PFSK-1 (cell line): ENCODE measurements around the gene DOK4.

ENCODE experiments used
- FOXP2 ChIP-seq: optimal IDR thresholded peaks from 2 replicates; pipeline ENCODE3; 2011; ENCODE audit warnings: borderline replicate concordance, control low read depth, inconsistent platforms; ENCODE audit not compliant: insufficient read depth; ENCODE audit errors: extremely low read length, extremely low read depth
- POLR2AphosphoS5 ChIP-seq: IDR thresholded peaks from 2 replicates; pipeline ENCODE4 v1.6.1; 2012; ENCODE audit warnings: low read depth, mild to moderate bottlenecking, control low read depth, low read length, moderate library complexity
- SIN3A ChIP-seq: IDR thresholded peaks from 2 replicates; pipeline ENCODE4 v1.6.1; 2012; ENCODE audit warnings: mild to moderate bottlenecking, low read length, moderate library complexity, borderline replicate concordance; ENCODE audit not compliant: insufficient read depth
- TAF1 ChIP-seq: IDR thresholded peaks from 2 replicates; pipeline ENCODE4 v1.6.1; 2012; ENCODE audit warnings: low read length, control low read depth, borderline replicate concordance; ENCODE audit not compliant: insufficient read depth
- TF ChIP-seq, protein P1 (sequence below), 2 experiments: IDR thresholded peaks; 2 replicates each; pipeline versions ENCODE4 v1.6.1 to v1.8.0; 2011 to 2012; ENCODE audit warnings: low read depth in 2 of 2, low read length in 2 of 2, control low read depth in 1 of 2, inconsistent platforms in 1 of 2, mild to moderate bottlenecking in 1 of 2, moderate library complexity in 1 of 2; ENCODE audit not compliant: insufficient read depth in 1 of 2

Gene DOK4

DNA sequence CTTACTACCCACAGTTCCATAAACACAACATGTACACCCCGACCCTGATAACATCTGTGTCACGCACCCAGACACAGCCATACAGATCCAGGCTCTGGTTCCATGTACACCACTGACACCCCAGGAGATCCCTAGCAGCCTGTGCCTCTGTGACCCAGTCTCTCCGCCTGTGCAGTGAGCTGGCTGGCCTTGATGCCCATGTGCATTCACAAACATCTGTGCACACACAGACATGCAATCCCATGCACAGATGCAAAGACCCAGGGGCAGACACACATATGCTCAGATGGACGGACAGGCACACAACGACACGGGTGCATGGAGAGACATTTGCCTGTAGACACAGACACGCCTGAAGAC is 46.0 kb upstream of the DOK4 start:
- TF ChIP-seq, protein P1, sequence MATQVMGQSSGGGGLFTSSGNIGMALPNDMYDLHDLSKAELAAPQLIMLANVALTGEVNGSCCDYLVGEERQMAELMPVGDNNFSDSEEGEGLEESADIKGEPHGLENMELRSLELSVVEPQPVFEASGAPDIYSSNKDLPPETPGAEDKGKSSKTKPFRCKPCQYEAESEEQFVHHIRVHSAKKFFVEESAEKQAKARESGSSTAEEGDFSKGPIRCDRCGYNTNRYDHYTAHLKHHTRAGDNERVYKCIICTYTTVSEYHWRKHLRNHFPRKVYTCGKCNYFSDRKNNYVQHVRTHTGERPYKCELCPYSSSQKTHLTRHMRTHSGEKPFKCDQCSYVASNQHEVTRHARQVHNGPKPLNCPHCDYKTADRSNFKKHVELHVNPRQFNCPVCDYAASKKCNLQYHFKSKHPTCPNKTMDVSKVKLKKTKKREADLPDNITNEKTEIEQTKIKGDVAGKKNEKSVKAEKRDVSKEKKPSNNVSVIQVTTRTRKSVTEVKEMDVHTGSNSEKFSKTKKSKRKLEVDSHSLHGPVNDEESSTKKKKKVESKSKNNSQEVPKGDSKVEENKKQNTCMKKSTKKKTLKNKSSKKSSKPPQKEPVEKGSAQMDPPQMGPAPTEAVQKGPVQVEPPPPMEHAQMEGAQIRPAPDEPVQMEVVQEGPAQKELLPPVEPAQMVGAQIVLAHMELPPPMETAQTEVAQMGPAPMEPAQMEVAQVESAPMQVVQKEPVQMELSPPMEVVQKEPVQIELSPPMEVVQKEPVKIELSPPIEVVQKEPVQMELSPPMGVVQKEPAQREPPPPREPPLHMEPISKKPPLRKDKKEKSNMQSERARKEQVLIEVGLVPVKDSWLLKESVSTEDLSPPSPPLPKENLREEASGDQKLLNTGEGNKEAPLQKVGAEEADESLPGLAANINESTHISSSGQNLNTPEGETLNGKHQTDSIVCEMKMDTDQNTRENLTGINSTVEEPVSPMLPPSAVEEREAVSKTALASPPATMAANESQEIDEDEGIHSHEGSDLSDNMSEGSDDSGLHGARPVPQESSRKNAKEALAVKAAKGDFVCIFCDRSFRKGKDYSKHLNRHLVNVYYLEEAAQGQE (IDR thresholded peaks at IDR 0.05; ENCODE audit: insufficient read depth in 1 of 2, low read depth in 2 of 2, low read length in 2 of 2), result no peak
- TF ChIP-seq SIN3A, result no peak
- no peak for TF ChIP-seq FOXP2
- TF ChIP-seq TAF1, result no peak
- TF ChIP-seq POLR2AphosphoS5, result no peak

DNA sequence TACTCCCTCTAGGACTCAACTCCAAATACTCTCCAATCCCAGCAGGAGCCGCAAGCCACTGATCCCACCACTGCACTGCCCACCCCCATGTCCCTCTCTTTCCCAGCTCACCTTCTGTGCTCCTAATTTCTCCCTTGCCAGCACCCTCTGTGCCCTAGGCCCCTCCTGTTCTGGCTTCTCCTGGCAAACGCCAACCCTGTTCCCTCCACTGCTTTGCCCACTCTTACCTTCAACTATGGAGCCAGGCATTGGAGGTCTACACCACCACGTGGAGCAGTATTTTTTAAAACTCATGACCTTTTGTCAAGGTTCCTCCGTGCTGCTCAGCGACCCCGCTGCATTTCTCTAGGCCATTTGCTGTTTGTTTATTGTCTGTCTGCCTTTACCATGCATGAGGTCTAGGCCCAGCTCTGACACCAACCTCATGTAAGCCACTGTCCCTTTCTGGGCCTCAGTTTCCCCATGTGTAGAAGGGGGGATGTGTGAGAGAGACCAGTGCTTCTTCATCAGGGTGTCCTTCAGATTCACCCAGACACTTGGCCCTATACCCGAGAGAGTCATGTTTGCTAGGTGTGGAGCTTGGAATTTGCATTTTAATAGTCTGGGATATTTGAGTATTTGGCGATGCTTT is 45.5 kb upstream of the DOK4 start:
- TF ChIP-seq, protein P1 (IDR thresholded peaks at IDR 0.05; ENCODE audit: insufficient read depth in 1 of 2, low read depth in 2 of 2, low read length in 2 of 2), result no peak
- no peak for TF ChIP-seq SIN3A
- no peak for TF ChIP-seq FOXP2
- no peak for TF ChIP-seq TAF1
- TF ChIP-seq POLR2AphosphoS5, result no peak

DNA sequence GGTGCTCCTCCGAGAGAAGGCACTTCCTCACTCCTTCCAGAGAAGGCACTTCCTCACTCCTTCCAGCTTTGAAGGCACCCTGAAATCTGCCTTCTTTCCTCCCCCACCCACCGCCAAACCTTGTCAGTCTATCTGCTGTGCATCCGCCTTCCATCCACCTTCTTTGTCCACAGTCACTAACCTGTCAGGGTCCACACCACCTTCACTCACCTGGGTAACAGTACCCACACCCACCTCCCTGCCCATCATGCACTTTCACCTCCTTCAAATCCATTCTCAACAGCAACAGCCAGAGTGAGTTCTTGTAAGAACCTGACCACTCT is 44.9 kb upstream of the DOK4 start:
- TF ChIP-seq POLR2AphosphoS5 (no peak), FOXP2 (no peak), TAF1 (no peak), SIN3A (no peak)
- TF ChIP-seq, protein P1 (IDR thresholded peaks at IDR 0.05; ENCODE audit: insufficient read depth in 1 of 2, low read depth in 2 of 2, low read length in 2 of 2), result no peak

DNA sequence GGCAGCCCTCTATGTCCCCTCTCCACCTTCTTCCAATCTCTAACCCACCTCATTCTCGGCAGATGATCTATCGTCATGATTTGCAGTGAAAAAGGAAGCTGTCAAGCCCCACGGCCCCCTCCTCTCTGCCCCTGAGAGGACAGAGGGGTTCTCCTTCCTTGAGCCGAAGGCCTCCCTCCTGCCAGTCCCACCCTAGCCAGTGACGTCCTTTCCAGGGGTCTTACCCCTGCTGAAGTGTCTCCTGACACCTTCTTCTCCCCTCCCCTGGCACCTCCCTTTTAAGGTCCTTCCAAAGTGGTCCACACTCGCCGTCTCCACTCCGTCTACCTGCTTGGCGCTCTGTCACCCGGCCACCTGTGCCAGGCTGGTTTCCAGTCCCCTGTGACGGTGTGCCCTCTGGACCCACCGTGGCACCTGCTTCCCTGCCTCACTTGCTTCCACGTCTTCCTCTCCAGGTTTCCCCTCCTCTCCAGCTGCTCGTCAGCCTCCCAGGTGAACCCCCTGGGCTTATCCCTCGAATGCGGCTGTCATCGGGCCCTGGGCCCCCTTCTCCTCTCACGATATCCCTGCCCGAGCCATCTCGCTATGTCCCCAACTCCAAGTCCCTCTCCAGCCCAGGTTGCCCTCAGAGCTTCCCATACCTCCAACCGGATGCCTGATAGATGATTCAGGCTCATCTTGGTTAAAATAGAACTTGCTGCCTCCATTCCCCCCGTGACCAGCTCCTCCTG is 44.4 kb upstream of the DOK4 start:
- TF ChIP-seq POLR2AphosphoS5 (no peak), FOXP2 (no peak), TAF1 (no peak), SIN3A (no peak)
- TF ChIP-seq, protein P1 (IDR thresholded peaks at IDR 0.05; ENCODE audit: insufficient read depth in 1 of 2, low read depth in 2 of 2, low read length in 2 of 2), result no peak
